GM12878 (cell line): ENCODE data around the gene SNU13. TPM values are rescaled to one million over a fixed set of nuclear protein-coding genes. Genes with fewer than 3 reads are reported as not detected.

Experiments used
- ATF2 ChIP-seq: IDR thresholded peaks from 2 replicates; pipeline ENCODE4 v1.6.1; 2012; ENCODE audit warnings: low read length, inconsistent platforms
- ATF7 ChIP-seq: fragments of 450-650 bp; IDR thresholded peaks from 2 replicates; pipeline ENCODE4 v1.6.1; 2016; ENCODE audit warnings: low read depth, mild to moderate bottlenecking
- CTCF ChIP-seq, 3 experiments: IDR thresholded peaks in 2 of 3; conservative IDR thresholded peaks in 1 of 3; 2 replicates each; pipeline ENCODE4 v1.5.1; 2011; ENCODE audit warnings: low read depth in 3 of 3, low read length in 3 of 3, mild to moderate bottlenecking in 3 of 3, control low read depth in 2 of 3, moderate library complexity in 2 of 3, inconsistent platforms in 1 of 3, mixed read lengths in 1 of 3; ENCODE audit not compliant: control insufficient read depth in 2 of 3, insufficient read depth in 1 of 3; ENCODE audit errors: extremely low read depth in 1 of 3
- EED ChIP-seq: sonication (generic); IDR thresholded peaks from 2 replicates; pipeline ENCODE4 v1.6.1; 2016; ENCODE audit warnings: antibody characterized with exemption, low read depth
- EGR1 ChIP-seq, 2 experiments: IDR thresholded peaks; 1 replicate in 1 of 2; 2 replicates in 1 of 2; pipeline ENCODE4 v1.6.1; 2011 to 2012; ENCODE audit warnings: low read depth in 2 of 2, low read length in 2 of 2, borderline replicate concordance in 1 of 2, mild to moderate bottlenecking in 1 of 2, moderate library complexity in 1 of 2
- HDAC6 ChIP-seq: fragments of 200-600 bp; sonication (generic); IDR thresholded peaks from one replicate; pipeline ENCODE4 v1.8.0; 2017; ENCODE audit warnings: antibody characterized with exemption; ENCODE audit not compliant: unreplicated experiment
- IRF3 ChIP-seq: fragments of 450-650 bp; IDR thresholded peaks from 2 replicates; pipeline ENCODE4 v1.6.1; 2014; ENCODE audit warnings: mild to moderate bottlenecking
- KDM1A ChIP-seq: fragments of 200-600 bp; sonication (generic); IDR thresholded peaks from 2 replicates; pipeline ENCODE4 v1.6.1; 2016; ENCODE audit warnings: borderline replicate concordance
- MAX ChIP-seq: IDR thresholded peaks from 2 replicates; pipeline ENCODE4 v1.6.1; 2012; ENCODE audit warnings: low read depth, low read length, improper control_type of control experiment
- MTA3 ChIP-seq: IDR thresholded peaks from 2 replicates; pipeline ENCODE4 v1.6.1; 2012; ENCODE audit warnings: low read length, inconsistent platforms, borderline replicate concordance
- NR2C1 ChIP-seq: fragments of 450-650 bp; IDR thresholded peaks from 2 replicates; pipeline ENCODE4 v1.6.1; 2017; ENCODE audit warnings: antibody characterized with exemption, mild to moderate bottlenecking, moderate library complexity
- PBX3 ChIP-seq: IDR thresholded peaks from 2 replicates; pipeline ENCODE4 v1.6.1; 2011; ENCODE audit warnings: mild to moderate bottlenecking, low read depth, low read length, moderate library complexity; ENCODE audit not compliant: insufficient replicate concordance
- REST ChIP-seq: IDR thresholded peaks from 2 replicates; pipeline ENCODE4 v1.6.1; 2012; ENCODE audit warnings: mild to moderate bottlenecking, low read depth, low read length
- RUNX3 ChIP-seq: IDR thresholded peaks from 2 replicates; pipeline ENCODE4 v1.6.1; 2012; ENCODE audit warnings: low read length, inconsistent platforms
- SIN3A ChIP-seq: IDR thresholded peaks from 2 replicates; pipeline ENCODE4 v1.6.1; 2012; ENCODE audit warnings: low read depth, low read length, improper control_type of control experiment
- SPI1 ChIP-seq: IDR thresholded peaks from 2 replicates; pipeline ENCODE4 v1.6.1; 2011; ENCODE audit warnings: low read depth, mild to moderate bottlenecking, low read length, moderate library complexity, borderline replicate concordance; ENCODE audit not compliant: insufficient read depth
- STAT1 ChIP-seq: fragments of 450-650 bp; conservative IDR thresholded peaks from 2 replicates; pipeline ENCODE4 v1.6.1; 2014; ENCODE audit warnings: antibody characterized with exemption, mild to moderate bottlenecking
- TCF7 ChIP-seq: IDR thresholded peaks from 2 replicates; pipeline ENCODE4 v1.6.1; 2014; ENCODE audit warnings: antibody characterized with exemption, borderline replicate concordance
- WRNIP1 ChIP-seq: IDR thresholded peaks from 2 replicates; pipeline ENCODE4 v1.6.1; 2011; ENCODE audit warnings: low read depth, low read length, improper control_type of control experiment, borderline replicate concordance
- ZZZ3 ChIP-seq: IDR thresholded peaks from 2 replicates; pipeline ENCODE4 v1.6.1; 2011; ENCODE audit warnings: low read depth; ENCODE audit not compliant: control insufficient read depth, insufficient read length
- polyA plus RNA-seq, 11 experiments: library from polyadenylated mRNA; depleted of rRNA in 4 of 11; unstranded in 6 of 11; stranded (reverse) in 5 of 11; fragments of >200 nt; fragmentation: Nextera tagmentation in 4 of 11; fragmentation: Illumina TruSeq in 1 of 11; extraction: Ambion mirVana in 4 of 11; extraction: Trizol in 1 of 11; gene quantifications; 1 replicate in 1 of 11; 2 replicates in 10 of 11; pipeline versions ENCODE4 v1.2.1 to v1.2.3, GENCODE V29; 2011 to 2016; ENCODE audit warnings: inconsistent platforms in 2 of 11, missing spikeins in 2 of 11, low read depth in 1 of 11
- total RNA-seq, 4 experiments: library from RNA; depleted of rRNA in 3 of 4; stranded (reverse); fragments of >200 nt in 3 of 4; fragmentation: Illumina TruSeq in 1 of 4; extraction: Trizol in 1 of 4; gene quantifications; 2 replicates each; pipeline versions ENCODE4 v1.2.1 to v1.2.3, GENCODE V29; 2013 to 2021

SNU13 gene
- total and polyA plus RNA-seq, 10 of the 15 experiments (the other 5 are each of a cell fraction or from before 2014, with no cell fraction given): 157 to 870 (median 256) TPM

GRCh38 chr22:41682033-41682807 is 6.4 kb downstream of the SNU13 start (continued):
- TF ChIP-seq ZZZ3 (no peak), HDAC6 (no peak), SPI1 (no peak; the same call in 1 of the 2 replicates), EGR1 (IDR thresholded peaks at IDR 0.05; ENCODE audit: borderline replicate concordance in 1 of 2, low read depth in 2 of 2, low read length in 2 of 2) (no peak), IRF3 (no peak), ATF2 (no peak), PBX3 (no peak), WRNIP1 (no peak), NR2C1 (no peak), MTA3 (no peak), TCF7 (no peak), MAX (no peak), KDM1A (no peak), STAT1 (no peak), RUNX3 (0 out of 2 replicates have a peak, but pooled peaks have one; percentile 35), REST (no peak), ATF7 (peak; percentile 37; the same call in 1 of the 2 replicates), EED (no peak), CTCF (IDR thresholded peaks at IDR 0.05 in 2 of 3, conservative IDR thresholded peaks at IDR 0.05 in 1 of 3; ENCODE audit: control insufficient read depth in 2 of 3, extremely low read depth in 1 of 3, insufficient read depth in 1 of 3, low read depth in 3 of 3, low read length in 3 of 3) (no peak), SIN3A (peak; percentile 76; the same call in 1 of the 2 replicates)
